ENCODE data around the gene EMILIN3.

DNA sequence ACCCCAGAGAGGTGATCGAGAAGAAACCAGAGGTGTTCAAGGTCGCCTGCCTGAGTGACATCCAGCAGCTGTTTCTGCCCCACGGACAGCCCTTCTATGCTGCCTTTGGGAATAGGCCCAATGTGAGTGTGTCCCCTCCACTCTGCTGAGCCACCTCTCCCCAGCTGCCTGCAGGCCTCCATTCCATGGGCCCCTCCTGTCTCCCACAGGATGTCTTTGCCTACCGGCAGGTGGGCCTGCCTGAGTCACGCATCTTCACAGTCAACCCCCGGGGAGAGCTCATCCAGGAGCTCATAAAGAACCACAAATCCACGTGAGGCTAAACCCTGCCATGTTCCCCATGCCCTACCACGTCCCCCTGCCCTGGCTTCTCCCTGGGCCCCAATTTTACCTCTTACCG, 8.4 kb downstream of the EMILIN3 start:
- no peak for TF ChIP-seq ZNF274 (IDR thresholded peaks at IDR 0.05; ENCODE audit: low read depth, low read length)
- no peak for TF ChIP-seq YY1 (IDR thresholded peaks at IDR 0.05; ENCODE audit: insufficient read depth, insufficient read length)
- no peak for TF ChIP-seq SUZ12 (IDR thresholded peaks at IDR 0.05; ENCODE audit: extremely low read depth, insufficient read depth, insufficient read length)
